Measurements from ENCODE around the gene PAK6. TPM values are rescaled to one million over a fixed set of nuclear protein-coding genes. Genes with fewer than 3 reads are reported as not detected.
A peak's percentile ranks its signal among the peaks of the same experiment; 100 is the strongest.

Gene PAK6
- total and polyA plus RNA-seq, 12 donors, result 4.9 to 31.0 (median 13.1) TPM

- Histone ChIP-seq H3K9me3 (replicated peaks in 1 of 3) (no peaks in the 10 kb centered on the region), H3K27ac (no peak overlapping the region), H3K4me1 (replicated peaks in 1 of 2) (peaks cover 5 to 8% of the 10 kb centered on the region in 2 donors), H3K4me3 (no peak overlapping the region), H3K36me3 (replicated peaks in 1 of 2) (no peaks in the 10 kb centered on the region), H3K27me3 (peaks cover 34% of the 10 kb centered on the region)
- intact Hi-C loops (cut with DNase I), result loop anchor here (5.0 to 10.0 kb wide), 2 partner anchors 35 to 233 kb away; no protein-coding TSS in a partner anchor
- 42 to 60% (median 51%) methylated on average over 16 of the region's 16 CpGs for WGBS, 4 donors
- TF ChIP-seq POLR2A (IDR thresholded peaks at IDR 0.05) (no peak), CTCF (IDR thresholded peaks at IDR 0.05) (no peak)
- DNase-seq, result no peak
These were observed 38.6 kb downstream of the PAK6 start for GRCh38 chr15:40277471-40277870.

GRCh38 chr15:40278026-40278425 lies 39.2 kb downstream of the PAK6 start:
- DNase-seq, result no peak
- Histone ChIP-seq H3K9me3 (replicated peaks in 1 of 3) (no peaks in the 10 kb centered on the region), H3K4me1 (replicated peaks in 1 of 2) (peaks cover 11 to 14% of the 10 kb centered on the region in 2 donors), H3K36me3 (replicated peaks in 1 of 2) (no peaks in the 10 kb centered on the region), H3K4me3 (no peak overlapping the region), H3K27me3 (peaks cover 40% of the 10 kb centered on the region), H3K27ac (no peak overlapping the region)
- WGBS, 4 donors, result 67 to 69% (median 67%) methylated on average over 8 to 10 of the region's 10 CpGs
- TF ChIP-seq POLR2A (IDR thresholded peaks at IDR 0.05), result no peak
- no peak for TF ChIP-seq CTCF (IDR thresholded peaks at IDR 0.05)
- intact Hi-C loops (cut with DNase I), result loop anchor here (5.0 to 10.0 kb wide), 2 partner anchors 34 to 233 kb away; no protein-coding TSS in a partner anchor

GRCh38 chr15:40279437-40280141 lies 40.7 kb downstream of the PAK6 start:
- 16 to 27% (median 22%) methylated on average over 15 to 40 of the region's 40 CpGs for whole genome bisulfite sequencing, 4 donors
- Histone ChIP-seq H3K27ac (no peak overlapping the region), H3K36me3 (replicated peaks in 1 of 2) (no peaks in the 10 kb centered on the region), H3K4me3 (no peak overlapping the region), H3K9me3 (replicated peaks in 1 of 3) (no peaks in the 10 kb centered on the region), H3K4me1 (replicated peaks in 1 of 2) (peaks cover 14 to 15% of the 10 kb centered on the region in 2 donors), H3K27me3 (peaks cover 47% of the 10 kb centered on the region)
- intact Hi-C loops (cut with DNase I), result loop anchor here (5.0 to 10.0 kb wide), 4 partner anchors 33 to 235 kb away; no protein-coding TSS in a partner anchor
- TF ChIP-seq CTCF (IDR thresholded peaks at IDR 0.05) (peak; percentile 86 to 99 (median 92)), POLR2A (IDR thresholded peaks at IDR 0.05) (no peak)
- peak; percentile 47 to 85 (median 75) for DNase-seq

- DNase-seq, result no peak
- peaks cover 14 to 15% of the 10 kb centered on the region in 2 donors for H3K4me1 ChIP-seq (replicated peaks in 1 of 2)
- H3K9me3 ChIP-seq (replicated peaks in 1 of 3), result no peaks in the 10 kb centered on the region
- intact Hi-C loops (cut with DNase I), result loop anchor here (5.0 kb wide), 2 partner anchors 142 to 147 kb away; no protein-coding TSS in a partner anchor
- H3K36me3 ChIP-seq (replicated peaks in 1 of 2), result no peaks in the 10 kb centered on the region
- H3K27me3 ChIP-seq, result peaks cover 47% of the 10 kb centered on the region
- no peak overlapping the region for H3K27ac ChIP-seq
- no peak overlapping the region for H3K4me3 ChIP-seq
- TF ChIP-seq POLR2A (IDR thresholded peaks at IDR 0.05) (no peak), CTCF (IDR thresholded peaks at IDR 0.05) (no peak)
- 54 to 74% (median 61%) methylated on average over 30 of the region's 30 CpGs for WGBS, 4 donors
These were observed 41.6 kb downstream of the PAK6 start for GRCh38 chr15:40280260-40281056.
